ENCODE data around the gene EBLN2. TPM values are rescaled to one million over a fixed set of nuclear protein-coding genes. Genes with fewer than 3 reads are reported as not detected.

EBLN2 gene
- total and polyA plus RNA-seq, 5 experiments from 2014 or later, result 0.21 to 8.9 (median 0.60) TPM

Other genes starting within 250 kb of the EBLN2 start
- 10 to 100 TPM; 23.4 to 26.4 TPM for gene SHQ1, start 213.2 kb upstream of the EBLN2 start, total RNA-seq
- 10 to 100 TPM; 14.8 to 22.7 (median 16.5) TPM for gene SHQ1, start 213.2 kb upstream of the EBLN2 start, polyA plus RNA-seq
- gene GXYLT2, start 173.6 kb upstream of the EBLN2 start, total RNA-seq, result not detected
- not detected for gene GXYLT2, start 173.6 kb upstream of the EBLN2 start, polyA plus RNA-seq
- 10 to 100 TPM; 59.3 to 65.1 TPM for gene PPP4R2, start 64.8 kb upstream of the EBLN2 start, total RNA-seq
- gene PPP4R2, start 64.8 kb upstream of the EBLN2 start, polyA plus RNA-seq, result 10 to 100 TPM; 28.3 to 46.1 (median 45.0) TPM